ENCODE results near the gene CCDC13.

CCDC13 gene

GRCh38 chr3:42756681-42757213 is 16.3 kb downstream of the CCDC13 start:
- TF ChIP-seq CTCF (IDR thresholded peaks at IDR 0.05; ENCODE audit: insufficient read depth, low read length, poor library complexity, severe bottlenecking): no peak
- Histone ChIP-seq H3K27me3 (replicated peaks; ENCODE audit: control insufficient read depth, insufficient read depth, low read length) (no peaks in the 10 kb centered on the region; the same call in 1 of the 2 replicates), H3K4me3 (replicated peaks; ENCODE audit: low read depth, low read length) (no peak overlapping the region), H3K36me3 (ENCODE audit: control insufficient read depth, insufficient read depth, low read length) (no peaks in the 10 kb centered on the region)
- DNase-seq (ENCODE audit: extremely low read depth, insufficient read length): no peak

- DNase-seq (ENCODE audit: extremely low read depth, insufficient read length): no peak
- peak; percentile 67 for TF ChIP-seq CTCF (IDR thresholded peaks at IDR 0.05; ENCODE audit: insufficient read depth, low read length, poor library complexity, severe bottlenecking)
Observed at GRCh38 chr3:42755681-42756578, 17.1 kb downstream of the CCDC13 start.

GRCh38 chr3:42753757-42754156 is 19.3 kb downstream of the CCDC13 start:
- no peak for TF ChIP-seq CTCF (IDR thresholded peaks at IDR 0.05; ENCODE audit: insufficient read depth, low read length, poor library complexity, severe bottlenecking)

More at GRCh38 chr3:42755681-42756578, 17.1 kb downstream of the CCDC13 start:
- Histone ChIP-seq H3K36me3 (ENCODE audit: control insufficient read depth, insufficient read depth, low read length) (no peaks in the 10 kb centered on the region), H3K4me3 (replicated peaks; ENCODE audit: low read depth, low read length) (no peak overlapping the region), H3K27me3 (replicated peaks; ENCODE audit: control insufficient read depth, insufficient read depth, low read length) (no peaks in the 10 kb centered on the region; the same call in 1 of the 2 replicates)

GRCh38 chr3:42752961-42753360 is 20.1 kb downstream of the CCDC13 start:
- H3K4me3 ChIP-seq (replicated peaks; ENCODE audit: low read depth, low read length): no peak overlapping the region
- no peaks in the 10 kb centered on the region for H3K36me3 ChIP-seq (ENCODE audit: control insufficient read depth, insufficient read depth, low read length)
- TF ChIP-seq CTCF (IDR thresholded peaks at IDR 0.05; ENCODE audit: insufficient read depth, low read length, poor library complexity, severe bottlenecking): no peak
- DNase-seq (ENCODE audit: extremely low read depth, insufficient read length): no peak
- H3K27me3 ChIP-seq (replicated peaks; ENCODE audit: control insufficient read depth, insufficient read depth, low read length): no peaks in the 10 kb centered on the region; the same call in 1 of the 2 replicates

More at GRCh38 chr3:42753757-42754156, 19.3 kb downstream of the CCDC13 start:
- H3K4me3 ChIP-seq (replicated peaks; ENCODE audit: low read depth, low read length): no peak overlapping the region
- no peaks in the 10 kb centered on the region for H3K36me3 ChIP-seq (ENCODE audit: control insufficient read depth, insufficient read depth, low read length)
- H3K27me3 ChIP-seq (replicated peaks; ENCODE audit: control insufficient read depth, insufficient read depth, low read length): no peaks in the 10 kb centered on the region; the same call in 1 of the 2 replicates
- no peak for DNase-seq (ENCODE audit: extremely low read depth, insufficient read length)

- H3K36me3 ChIP-seq (ENCODE audit: control insufficient read depth, insufficient read depth, low read length): no peaks in the 10 kb centered on the region
- TF ChIP-seq CTCF (IDR thresholded peaks at IDR 0.05; ENCODE audit: insufficient read depth, low read length, poor library complexity, severe bottlenecking): no peak
Observed at GRCh38 chr3:42752441-42752840, 20.6 kb downstream of the CCDC13 start.

More at GRCh38 chr3:42752441-42752840, 20.6 kb downstream of the CCDC13 start:
- H3K4me3 ChIP-seq (replicated peaks; ENCODE audit: low read depth, low read length): no peak overlapping the region
- no peaks in the 10 kb centered on the region; the same call in 1 of the 2 replicates for H3K27me3 ChIP-seq (replicated peaks; ENCODE audit: control insufficient read depth, insufficient read depth, low read length)
- DNase-seq (ENCODE audit: extremely low read depth, insufficient read length): no peak
